GM12874 (cell line): ENCODE measurements around the gene LATS1.

Experiments
- CTCF ChIP-seq: IDR thresholded peaks from 2 replicates; pipeline ENCODE4 v1.5.1; 2011; ENCODE audit warnings: low read depth, mild to moderate bottlenecking, control low read depth, low read length, moderate library complexity; ENCODE audit not compliant: insufficient read depth

Gene LATS1

GRCh38 chr6:149719531-149719930 is 1.6 kb upstream of the LATS1 start:
- TF ChIP-seq CTCF = no peak

DNA sequence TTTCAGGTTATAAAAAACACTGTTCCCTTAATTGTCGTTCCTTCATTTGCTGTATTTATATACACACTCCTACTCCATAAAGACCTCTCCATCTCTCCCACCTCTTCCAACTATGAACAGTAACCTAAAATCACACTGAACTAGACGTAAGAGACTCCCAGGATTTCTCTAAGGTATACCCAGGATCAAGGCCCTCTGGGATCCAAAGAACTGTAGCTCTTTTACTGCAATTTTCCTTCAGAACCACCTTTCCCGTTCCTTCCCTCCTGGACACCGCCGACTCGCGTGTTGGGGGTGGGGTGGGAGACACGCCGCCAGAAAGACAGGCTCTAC is 680 bp downstream of the LATS1 start:
- no peak for TF ChIP-seq CTCF

DNA sequence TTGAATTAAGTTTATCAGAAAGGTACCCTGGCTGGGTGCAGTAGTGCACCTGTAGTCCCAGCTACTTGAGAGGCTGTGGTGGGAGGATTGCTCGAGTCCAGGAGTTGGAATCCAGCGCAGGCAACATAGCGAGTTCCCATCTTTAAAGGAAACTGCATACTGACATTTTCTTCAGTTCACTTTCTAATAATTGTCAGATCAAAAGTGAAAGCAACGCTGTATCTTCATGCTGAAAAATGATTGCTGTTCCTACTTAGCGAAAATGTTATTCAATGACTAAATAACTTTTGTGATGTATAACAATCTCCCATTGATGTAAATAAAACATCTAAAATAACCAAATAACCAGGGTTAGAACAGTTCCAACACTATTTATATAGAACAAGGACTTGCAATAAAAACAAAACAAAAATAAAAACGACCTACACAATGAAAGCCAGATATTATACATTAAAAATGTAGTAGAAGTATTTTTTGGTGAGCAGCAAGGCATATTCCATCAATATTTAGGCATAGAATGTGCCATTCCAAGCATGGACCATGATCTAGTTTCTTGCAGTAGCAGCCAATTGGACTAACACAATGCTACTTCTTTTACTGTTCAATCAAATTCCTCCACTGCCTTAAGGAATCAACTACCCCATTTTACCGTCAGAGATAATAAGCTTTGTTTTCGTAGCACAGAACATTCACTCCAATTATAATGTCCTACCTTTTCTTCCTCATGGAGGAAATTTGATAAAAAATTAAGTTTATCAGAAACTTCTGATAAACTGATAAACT is 1.5 kb downstream of the LATS1 start:
- no peak for TF ChIP-seq CTCF

DNA sequence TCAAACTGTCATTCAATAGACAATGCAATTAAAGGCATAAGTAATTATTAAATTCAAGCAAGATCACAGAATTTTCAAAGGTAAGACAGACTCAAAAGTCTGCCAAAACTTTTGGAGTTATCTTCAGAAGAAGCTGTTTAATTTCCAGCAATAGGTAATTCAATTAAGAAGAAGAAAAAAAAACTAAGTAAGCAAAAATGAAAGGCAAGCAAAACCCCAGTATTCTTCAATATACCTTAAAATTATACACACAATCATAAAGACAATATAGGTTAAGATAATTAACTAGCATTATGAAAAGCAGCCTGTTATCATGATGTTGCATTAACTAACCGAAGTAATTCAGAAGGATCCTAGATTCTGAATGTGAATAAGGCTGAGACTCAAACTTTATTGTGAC is 3.5 kb downstream of the LATS1 start:
- TF ChIP-seq CTCF = no peak

GRCh38 chr6:149711711-149712110 is 6.2 kb downstream of the LATS1 start:
- TF ChIP-seq CTCF = no peak

- TF ChIP-seq CTCF = no peak
These were observed 16.2 kb downstream of the LATS1 start for GRCh38 chr6:149701714-149702113.

DNA sequence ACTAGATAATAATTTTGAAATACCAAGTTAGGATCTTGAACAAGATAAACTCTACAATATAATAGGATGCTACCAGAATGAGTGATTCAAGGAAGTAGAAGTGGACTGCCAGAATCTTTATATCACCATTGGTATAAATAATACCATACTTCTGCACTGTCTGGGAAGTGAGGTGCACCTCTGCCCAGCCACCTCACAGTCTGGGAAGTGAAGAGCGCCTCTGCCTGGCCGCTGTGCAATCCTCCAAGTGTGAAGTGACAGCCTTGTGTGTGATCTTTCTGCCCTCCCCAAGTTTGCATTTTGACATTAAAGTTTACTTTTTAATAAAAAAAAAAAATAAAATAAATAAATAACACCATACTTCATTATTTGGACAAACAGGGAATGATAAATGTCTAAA is 18.8 kb downstream of the LATS1 start:
- TF ChIP-seq CTCF = no peak
